A549 (cell line): Measurements from ENCODE around the gene SEMG2. TPM values are rescaled to one million over a fixed set of nuclear protein-coding genes. Genes with fewer than 3 reads are reported as not detected.

ENCODE experiments used
- ATAC-seq, 2 experiments: fragments of 200-7000 bp in 1 of 2; fragments of >200 bp in 1 of 2; cut with Nextera tagmentation in 1 of 2; cut with Tn5 transposase in 1 of 2; 3 replicates each; pipeline versions ENCODE4 v1.8.0 to v1.9.1; 2018 to 2020; ENCODE audit warnings: mild to moderate bottlenecking in 1 of 2, moderate library complexity in 1 of 2
- CTCF ChIA-PET: fragments of 300-600 bp; sonication (Branson Sonifier 250); formaldehyde crosslinking; extraction: SDS; loops from one replicate; lab custom pipeline; 2021; ENCODE audit warnings: antibody characterized with exemption, inconsistent platforms; lab: Yijun Ruan, JAX
- POLR2A ChIA-PET: fragments of 350-600 bp; formaldehyde crosslinking; extraction: SDS; loops from one replicate; lab custom pipeline; 2021; ENCODE audit warnings: antibody characterized with exemption, inconsistent platforms; lab: Yijun Ruan, JAX
- DNase-seq, 2 experiments: peaks; one replicate each; pipeline versions ENCODE4 v3.0.0 to v3.0.0-alpha.2; 2011 to 2016; ENCODE audit warnings: low read depth in 1 of 2, low spot score in 1 of 2
- FAIRE-seq: peaks from 2 replicates; lab custom pipeline; 2011; peaks lifted over from hg19 to GRCh38; lab: Jason Lieb, UNC
- H3K27ac ChIP-seq, 2 experiments: fragments of >200 bp; sonication (Bioruptor Twin); formaldehyde crosslinking; 3 replicates each; pipeline ENCODE4 v1.5.1; 2016 to 2017
- H3K4me1 ChIP-seq: fragments of >200 bp; sonication (Bioruptor Twin); formaldehyde crosslinking; 3 replicates; pipeline ENCODE4 v1.6.1; 2016
- H3K4me2 ChIP-seq: fragments of >200 bp; sonication (Bioruptor Twin); formaldehyde crosslinking; 3 replicates; pipeline ENCODE4 v1.6.1; 2016
- H3K4me3 ChIP-seq: fragments of >200 bp; sonication (Bioruptor Twin); formaldehyde crosslinking; 3 replicates; pipeline ENCODE4 v1.5.1; 2016
- H3K9me3 ChIP-seq: fragments of >200 bp; sonication (Bioruptor Twin); formaldehyde crosslinking; 3 replicates; pipeline ENCODE4 v1.6.1; 2016
- CEBPB ChIP-seq, 2 experiments: fragments of >200 bp in 1 of 2; sonication (Bioruptor Twin) in 1 of 2; formaldehyde crosslinking in 1 of 2; IDR thresholded peaks; 2 replicates each; pipeline ENCODE4 v1.6.1; 2012 to 2016
- CHD2 ChIP-seq: fragments of 150-350 bp; IDR thresholded peaks from 2 replicates; pipeline ENCODE4 v1.6.1; 2014; ENCODE audit warnings: low read length; ENCODE audit not compliant: partially characterized antibody
- EHMT2 ChIP-seq: fragments of 200-600 bp; sonication (generic); IDR thresholded peaks from 2 replicates; pipeline ENCODE4 v1.6.1; 2016; ENCODE audit warnings: antibody characterized with exemption, low read depth, mild to moderate bottlenecking, moderate library complexity
- ESRRA ChIP-seq: fragments of 150-350 bp; IDR thresholded peaks from 2 replicates; pipeline ENCODE4 v1.6.1; 2014; ENCODE audit warnings: mild to moderate bottlenecking, low read length, borderline replicate concordance
- FOXS1 ChIP-seq: fragments of 250-450 bp; sonication (Bioruptor Pico); IDR thresholded peaks from 2 replicates; pipeline ENCODE4 v1.5.0; 2020; ENCODE audit warnings: mild to moderate bottlenecking, moderate library complexity
- HOXA7 ChIP-seq: fragments of 250-450 bp; sonication (Bioruptor Pico); IDR thresholded peaks from 2 replicates; pipeline ENCODE4 v1.5.0; 2020; ENCODE audit warnings: mild to moderate bottlenecking, moderate library complexity
- KDM1A ChIP-seq: fragments of 200-600 bp; sonication (generic); IDR thresholded peaks from 2 replicates; pipeline ENCODE4 v1.6.1; 2016; ENCODE audit warnings: low read depth, mild to moderate bottlenecking
- MAX ChIP-seq: IDR thresholded peaks from 2 replicates; pipeline ENCODE4 v1.6.1; 2012
- NFE2L2 ChIP-seq: fragments of 150-350 bp; conservative IDR thresholded peaks from 2 replicates; pipeline ENCODE4 v1.6.1; 2014; ENCODE audit warnings: low read length
- NPAS2 ChIP-seq: fragments of 250-450 bp; sonication (Bioruptor Pico); IDR thresholded peaks from 2 replicates; pipeline ENCODE4 v1.8.0; 2022; ENCODE audit warnings: mild to moderate bottlenecking, moderate library complexity, borderline replicate concordance
- PHF8 ChIP-seq: fragments of 200-600 bp; sonication (generic); IDR thresholded peaks from 2 replicates; pipeline ENCODE4 v1.6.1; 2016; ENCODE audit warnings: low read depth, mild to moderate bottlenecking, antibody characterized with exemption, moderate library complexity, borderline replicate concordance
- RARB ChIP-seq: fragments of 250-450 bp; sonication (Bioruptor Pico); IDR thresholded peaks from 2 replicates; pipeline ENCODE4 v1.8.0; 2021; ENCODE audit warnings: mild to moderate bottlenecking, moderate library complexity
- RFX5 ChIP-seq: fragments of 450-650 bp; IDR thresholded peaks from 2 replicates; pipeline ENCODE4 v1.7.1; 2014; ENCODE audit warnings: antibody characterized with exemption, mild to moderate bottlenecking, moderate library complexity
- SREBF2 ChIP-seq: fragments of 450-650 bp; IDR thresholded peaks from 2 replicates; pipeline ENCODE4 v1.6.1; 2014; ENCODE audit warnings: mild to moderate bottlenecking, moderate library complexity
- ZFP36 ChIP-seq: fragments of 450-650 bp; IDR thresholded peaks from 2 replicates; pipeline ENCODE4 v1.6.1; 2014; ENCODE audit warnings: borderline replicate concordance; ENCODE audit not compliant: partially characterized antibody
- ZSCAN20 ChIP-seq: fragments of 250-450 bp; sonication (Bioruptor Pico); IDR thresholded peaks from 2 replicates; pipeline ENCODE4 v1.8.0; 2022; ENCODE audit warnings: mild to moderate bottlenecking, moderate library complexity
- WGBS: methylation state at CpG from one replicate; pipeline ENCODE4 v1.1.6; 2017; ENCODE audit errors: missing lambda C conversion rate; 5-methylcytosine and 5-hydroxymethylcytosine counted together
- polyA plus RNA-seq, 4 experiments: library from polyadenylated mRNA; depleted of rRNA in 3 of 4; stranded (reverse); fragments of >200 nt; fragmentation: RNase III in 1 of 4; extraction: RNeasy Plus Mini Kit Qiagen cat#74134 plus additional on column Dnase treatment in 1 of 4; gene quantifications; 2 replicates in 3 of 4; 3 replicates in 1 of 4; pipeline ENCODE4 v1.2.3, GENCODE V29; 2011 to 2017
- TF ChIP-seq, protein P1 (sequence below): fragments of >200 bp; sonication (Bioruptor Twin); formaldehyde crosslinking; IDR thresholded peaks from 2 replicates; pipeline ENCODE4 v1.6.1; 2016
- TF ChIP-seq, protein P2 (sequence below): IDR thresholded peaks from 2 replicates; pipeline ENCODE4 v1.6.1; 2012; ENCODE audit warnings: low read depth, borderline replicate concordance
- TF ChIP-seq, protein P3 (sequence below): fragments of >200 bp; sonication (Bioruptor Twin); formaldehyde crosslinking; IDR thresholded peaks from 3 replicates; pipeline ENCODE4 v1.5.1; 2016
- TF ChIP-seq, protein P4 (sequence below): IDR thresholded peaks from 2 replicates; pipeline ENCODE4 v1.6.1; 2012

Gene SEMG2
- polyA plus RNA-seq, 2 of the 4 experiments (the other 2 are of a cell fraction), result not detected

DNA sequence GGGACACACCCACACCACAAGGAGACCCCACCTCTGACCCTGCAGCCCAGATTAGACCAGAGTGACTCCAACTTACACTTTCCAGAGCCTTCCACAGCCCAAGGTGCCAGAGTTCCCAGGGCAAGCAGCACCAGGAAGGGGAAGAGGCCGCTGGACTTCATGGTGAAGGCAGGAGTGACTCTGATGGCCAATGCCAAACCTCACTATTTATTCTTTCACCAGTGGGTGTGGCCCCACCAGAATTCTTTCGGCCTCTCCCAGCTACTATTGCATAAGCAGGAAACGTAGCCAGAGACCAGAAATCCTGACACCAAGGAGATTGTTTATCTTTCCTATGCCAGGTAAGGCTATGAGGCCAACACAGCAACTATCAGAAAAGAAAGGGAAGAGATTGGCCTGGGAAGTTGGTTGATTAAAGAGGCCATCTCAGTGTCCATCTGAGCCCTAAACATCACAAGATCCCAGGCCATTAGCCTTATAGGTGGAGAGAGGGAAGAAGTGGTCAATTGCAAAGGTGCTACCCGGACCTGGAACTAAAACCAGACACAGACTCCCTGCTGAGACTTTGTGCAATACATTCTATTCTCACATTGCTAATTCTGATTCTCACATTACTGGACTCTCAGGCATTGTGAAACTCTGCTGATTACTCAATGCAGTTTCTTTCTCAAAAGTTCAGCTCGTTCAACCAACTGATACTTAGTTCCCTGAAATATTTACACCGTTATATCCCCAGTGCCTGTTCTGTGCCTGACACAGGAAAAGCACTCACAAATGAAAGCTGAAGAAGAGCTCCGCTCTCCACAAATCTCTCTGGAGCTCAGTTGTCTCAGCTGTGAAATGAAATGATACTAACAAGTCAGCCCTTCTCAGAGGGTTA lies 33.5 kb downstream of the SEMG2 start, which contains the start of gene SLPI:
SLPI (minus strand) TSS at position 182 of the 880 bp plus-strand sequence; CDS start at position 161, 21 bp downstream.
- Histone ChIP-seq H3K4me3 (peak within 1 kb of the TSS; percentile 11; the same call in 1 of the 3 replicates), H3K4me2 (peak within 1 kb of the TSS; percentile 62), H3K9me3 (no peaks in the 10 kb centered on the region), H3K4me1 (peaks cover 23% of the 10 kb centered on the region), H3K27ac (peak within 1 kb of the TSS; percentile 54 to 70)
- CTCF ChIA-PET, result interaction anchor here (0.7 to 1.7 kb wide), 10 partner anchors 10 to 1425 kb away, joined by 3 to 9 read pairs (median 3); no protein-coding TSS in a partner anchor
- no peak for TF ChIP-seq HOXA7 (CRISPR knock-in tag)
- TF ChIP-seq CEBPB (IDR thresholded peaks at IDR 0.05), result peak; percentile 46 to 88; a peak in 3 of 4 replicates
- TF ChIP-seq, protein P1, sequence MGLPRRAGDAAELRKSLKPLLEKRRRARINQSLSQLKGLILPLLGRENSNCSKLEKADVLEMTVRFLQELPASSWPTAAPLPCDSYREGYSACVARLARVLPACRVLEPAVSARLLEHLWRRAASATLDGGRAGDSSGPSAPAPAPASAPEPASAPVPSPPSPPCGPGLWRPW, result peak; percentile 72; the same call in 1 of the 2 replicates
- FAIRE-seq, result no peak
- POLR2A ChIA-PET, result interaction anchor here (0.6 kb wide), 1 partner anchor 23 kb away, joined by 3 read pairs; no protein-coding TSS in a partner anchor
- WGBS, result 16% methylated on average over 6 of the region's 7 CpGs
- DNase-seq, result peak; percentile 18 to 70
- peak; percentile 52 to 72; a peak in 5 of 6 replicates for ATAC-seq

GRCh38 chr20:45257161-45257560 lies 36.0 kb downstream of the SEMG2 start:
- 83% methylated on average over 3 of the region's 3 CpGs for WGBS
- DNase-seq (no peak), ATAC-seq (no peak), FAIRE-seq (no peak)
- H3K4me3 ChIP-seq, result no peak overlapping the region
- no peak overlapping the region for H3K4me2 ChIP-seq
- ChIA-PET CTCF (interaction anchor here (2.8 kb wide), 1 partner anchor 34 kb away, joined by 12 read pairs; no protein-coding TSS in a partner anchor), POLR2A (no interaction called here)
- H3K27ac ChIP-seq, result no peak overlapping the region
- peaks cover 23% of the 10 kb centered on the region for H3K4me1 ChIP-seq
- no peak for TF ChIP-seq PHF8
- H3K9me3 ChIP-seq, result no peaks in the 10 kb centered on the region

DNA sequence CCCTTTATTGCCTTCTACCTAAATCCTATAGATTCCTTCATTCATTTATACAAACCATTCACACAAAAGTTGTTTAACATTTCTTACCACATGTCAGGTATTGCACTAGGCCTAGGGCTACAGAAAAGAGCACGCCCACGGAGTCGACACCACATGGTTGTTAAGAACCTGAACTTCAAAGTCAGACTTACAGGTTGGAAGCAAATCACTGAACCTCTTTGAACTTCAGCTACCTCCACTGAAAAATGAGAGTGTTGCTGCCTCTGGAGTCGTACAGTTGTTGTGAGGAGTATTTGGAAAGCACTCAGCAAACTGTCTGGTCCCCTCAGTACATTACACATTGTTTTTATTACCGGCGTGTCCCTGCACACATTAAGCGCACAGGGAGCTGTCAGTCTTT lies 36.5 kb downstream of the SEMG2 start:
- DNase-seq (no peak), FAIRE-seq (no peak), ATAC-seq (no peak)
- ChIA-PET CTCF (interaction anchor here (2.8 kb wide), 1 partner anchor 33 kb away, joined by 12 read pairs; no protein-coding TSS in a partner anchor), POLR2A (no interaction called here)
- H3K4me2 ChIP-seq, result no peak overlapping the region
- TF ChIP-seq, protein P2, sequence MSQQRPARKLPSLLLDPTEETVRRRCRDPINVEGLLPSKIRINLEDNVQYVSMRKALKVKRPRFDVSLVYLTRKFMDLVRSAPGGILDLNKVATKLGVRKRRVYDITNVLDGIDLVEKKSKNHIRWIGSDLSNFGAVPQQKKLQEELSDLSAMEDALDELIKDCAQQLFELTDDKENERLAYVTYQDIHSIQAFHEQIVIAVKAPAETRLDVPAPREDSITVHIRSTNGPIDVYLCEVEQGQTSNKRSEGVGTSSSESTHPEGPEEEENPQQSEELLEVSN, result no peak
- TF ChIP-seq CHD2 (no peak), EHMT2 (no peak), SREBF2 (no peak), RFX5 (no peak)
- WGBS, result 73% methylated on average over 7 of the region's 7 CpGs
- no peak overlapping the region for H3K4me3 ChIP-seq
- H3K9me3 ChIP-seq, result no peaks in the 10 kb centered on the region
- peaks cover 23% of the 10 kb centered on the region for H3K4me1 ChIP-seq
- H3K27ac ChIP-seq, result no peak overlapping the region

GRCh38 chr20:45258259-45258658 lies 37.1 kb downstream of the SEMG2 start:
- Histone ChIP-seq H3K4me3 (no peak overlapping the region), H3K27ac (no peak overlapping the region), H3K4me2 (no peak overlapping the region), H3K4me1 (peaks cover 23% of the 10 kb centered on the region), H3K9me3 (no peaks in the 10 kb centered on the region)
- CTCF ChIA-PET, result no interaction called here
- WGBS, result 65% methylated on average over 3 of the region's 3 CpGs
- DNase-seq (no peak), ATAC-seq (no peak), FAIRE-seq (no peak)
- POLR2A ChIA-PET, result no interaction called here
- TF ChIP-seq NFE2L2 (no peak), ESRRA (no peak), NPAS2 (no peak)

DNA sequence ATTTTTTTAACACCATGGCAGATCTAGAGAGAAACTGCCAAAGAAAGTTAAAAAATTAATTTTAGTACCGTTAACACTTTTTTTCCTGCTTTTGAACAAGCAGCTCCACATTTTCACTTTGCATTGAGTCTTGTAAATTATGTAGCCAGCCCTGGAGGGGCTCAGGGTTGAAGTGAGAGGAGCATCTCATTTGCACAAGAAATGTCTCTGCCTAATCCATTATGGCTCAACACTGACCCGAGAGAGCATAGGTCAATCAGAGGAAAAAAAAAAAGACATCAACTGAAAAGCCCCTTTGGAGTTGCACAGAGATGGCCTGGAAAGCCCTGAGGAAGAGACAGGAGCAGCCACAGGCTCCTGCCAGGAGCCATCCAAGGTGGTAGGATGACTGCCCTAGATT lies 37.5 kb downstream of the SEMG2 start:
- Histone ChIP-seq H3K4me3 (no peak overlapping the region), H3K4me2 (no peak overlapping the region), H3K9me3 (no peaks in the 10 kb centered on the region), H3K4me1 (peaks cover 21% of the 10 kb centered on the region)
- ChIA-PET POLR2A (no interaction called here), CTCF (no interaction called here)
- no peak for ATAC-seq
- DNase-seq, result no peak
- no peak for FAIRE-seq
- WGBS, result 42% methylated on average over 2 of the region's 2 CpGs
- TF ChIP-seq FOXS1 (CRISPR knock-in tag) (no peak), KDM1A (no peak), ZFP36 (no peak), ZSCAN20 (CRISPR knock-in tag) (no peak), RFX5 (no peak), RARB (CRISPR knock-in tag) (no peak), MAX (no peak)
- TF ChIP-seq, protein P3, sequence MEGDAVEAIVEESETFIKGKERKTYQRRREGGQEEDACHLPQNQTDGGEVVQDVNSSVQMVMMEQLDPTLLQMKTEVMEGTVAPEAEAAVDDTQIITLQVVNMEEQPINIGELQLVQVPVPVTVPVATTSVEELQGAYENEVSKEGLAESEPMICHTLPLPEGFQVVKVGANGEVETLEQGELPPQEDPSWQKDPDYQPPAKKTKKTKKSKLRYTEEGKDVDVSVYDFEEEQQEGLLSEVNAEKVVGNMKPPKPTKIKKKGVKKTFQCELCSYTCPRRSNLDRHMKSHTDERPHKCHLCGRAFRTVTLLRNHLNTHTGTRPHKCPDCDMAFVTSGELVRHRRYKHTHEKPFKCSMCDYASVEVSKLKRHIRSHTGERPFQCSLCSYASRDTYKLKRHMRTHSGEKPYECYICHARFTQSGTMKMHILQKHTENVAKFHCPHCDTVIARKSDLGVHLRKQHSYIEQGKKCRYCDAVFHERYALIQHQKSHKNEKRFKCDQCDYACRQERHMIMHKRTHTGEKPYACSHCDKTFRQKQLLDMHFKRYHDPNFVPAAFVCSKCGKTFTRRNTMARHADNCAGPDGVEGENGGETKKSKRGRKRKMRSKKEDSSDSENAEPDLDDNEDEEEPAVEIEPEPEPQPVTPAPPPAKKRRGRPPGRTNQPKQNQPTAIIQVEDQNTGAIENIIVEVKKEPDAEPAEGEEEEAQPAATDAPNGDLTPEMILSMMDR, result no peak
- TF ChIP-seq, protein P2, result no peak
- TF ChIP-seq, protein P4, sequence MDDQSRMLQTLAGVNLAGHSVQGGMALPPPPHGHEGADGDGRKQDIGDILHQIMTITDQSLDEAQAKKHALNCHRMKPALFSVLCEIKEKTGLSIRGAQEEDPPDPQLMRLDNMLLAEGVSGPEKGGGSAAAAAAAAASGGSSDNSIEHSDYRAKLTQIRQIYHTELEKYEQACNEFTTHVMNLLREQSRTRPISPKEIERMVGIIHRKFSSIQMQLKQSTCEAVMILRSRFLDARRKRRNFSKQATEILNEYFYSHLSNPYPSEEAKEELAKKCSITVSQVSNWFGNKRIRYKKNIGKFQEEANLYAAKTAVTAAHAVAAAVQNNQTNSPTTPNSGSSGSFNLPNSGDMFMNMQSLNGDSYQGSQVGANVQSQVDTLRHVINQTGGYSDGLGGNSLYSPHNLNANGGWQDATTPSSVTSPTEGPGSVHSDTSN, result no peak
- TF ChIP-seq, all 56 proteins: peak for 0
- H3K27ac ChIP-seq, result no peak overlapping the region
